Small intestine (tissue), 7 donors: Measurements from ENCODE around the gene NANOS3. TPM values are rescaled to one million over a fixed set of nuclear protein-coding genes. Genes with fewer than 3 reads are reported as not detected.
"Not testable (repeated sequence)": the region's sequence is repeated elsewhere in the genome, so short reads cannot be mapped to it uniquely, and the experiment has no call there.

Experiments
- DNase-seq, 2 donors: peaks; one replicate each; pipeline versions ENCODE4 v3.0.0 to v3.0.0-alpha.2; 2013
- FAIRE-seq: peaks from 2 replicates; lab custom pipeline; 2012; peaks lifted over from hg19 to GRCh38; lab: Jason Lieb, UNC
- H3K27ac ChIP-seq, 3 donors: one replicate each; pipeline ENCODE4 v1.5.1; 2013; ENCODE audit warnings: low read length in 2 of 3, mild to moderate bottlenecking in 2 of 3, control low read depth in 1 of 3, inconsistent platforms in 1 of 3, low read depth in 1 of 3, moderate library complexity in 1 of 3
- H3K27me3 ChIP-seq, 3 donors: one replicate each; pipeline ENCODE4 v1.6.1; 2013; ENCODE audit warnings: low read length in 3 of 3, inconsistent platforms in 1 of 3; ENCODE audit not compliant: control insufficient read depth in 3 of 3, insufficient read depth in 3 of 3
- H3K36me3 ChIP-seq, 3 donors: one replicate each; pipeline ENCODE4 v1.6.1; 2013; ENCODE audit warnings: low read length in 3 of 3, inconsistent platforms in 1 of 3, low read depth in 1 of 3, mild to moderate bottlenecking in 1 of 3, moderate library complexity in 1 of 3; ENCODE audit not compliant: control insufficient read depth in 3 of 3, insufficient read depth in 2 of 3
- H3K4me1 ChIP-seq, 3 donors: one replicate each; pipeline ENCODE4 v1.6.1; 2013; ENCODE audit warnings: low read length in 2 of 3, inconsistent platforms in 1 of 3, low read depth in 1 of 3, mild to moderate bottlenecking in 1 of 3, moderate library complexity in 1 of 3; ENCODE audit not compliant: control insufficient read depth in 3 of 3, insufficient read depth in 2 of 3
- H3K4me3 ChIP-seq, 3 donors: one replicate each; pipeline ENCODE4 v1.5.1; 2013; ENCODE audit warnings: low read length in 3 of 3, control low read depth in 1 of 3, inconsistent platforms in 1 of 3, low read depth in 1 of 3, mild to moderate bottlenecking in 1 of 3, moderate library complexity in 1 of 3
- H3K9me3 ChIP-seq, 2 donors: one replicate each; pipeline ENCODE4 v1.6.1; 2013; ENCODE audit warnings: low read depth in 1 of 2, low read length in 1 of 2; ENCODE audit not compliant: control insufficient read depth in 2 of 2, insufficient read depth in 1 of 2
- WGBS, 3 donors: extraction: QIAGEN DNeasy Blood & Tissue Kit; methylation state at CpG; one replicate each; pipeline ENCODE4 v1.1.7; 2013; 5-methylcytosine and 5-hydroxymethylcytosine counted together
- polyA plus RNA-seq, 4 donors: library from polyadenylated mRNA; stranded (reverse) in 3 of 4; unstranded in 1 of 4; fragments of 200-250 nt in 3 of 4; fragments of 120-200 nt in 1 of 4; gene quantifications; one replicate each; pipeline versions ENCODE4 v1.2.1 to v1.2.3, GENCODE V29; 2013
- donor health status: healthy with polysubstance abuse.
- donor health status: control.
- donor health status: control.
- donor health status: Bipolar disorder and iron deficiency.
- donor health status: healthy.

The NANOS3 gene
- polyA plus RNA-seq, 4 donors: 0.45 to 1.0 TPM; not detected in 2

GRCh38 chr19:13920940-13921747, 44.2 kb downstream of the NANOS3 start:
- Histone ChIP-seq H3K27me3 (no peaks in the 10 kb centered on the region), H3K4me1 (no peaks in the 10 kb centered on the region), H3K4me3 (no peak overlapping the region), H3K36me3 (peaks cover 8 to 86% (median 34%) of the 10 kb centered on the region in 3 donors), H3K9me3 (peaks cover 0 to 11% of the 10 kb centered on the region in 2 donors), H3K27ac (peak overlapping the region in 1 of 3 donors; percentile 12)
- FAIRE-seq: no peak
- peak in 1 of 2 donors; percentile 62 for DNase-seq
- WGBS, 3 donors: 86 to 91% (median 88%) methylated on average over 2 of the region's 2 CpGs

GRCh38 chr19:13922118-13922517, 45.2 kb downstream of the NANOS3 start:
- H3K9me3 ChIP-seq: peaks cover 0 to 11% of the 10 kb centered on the region in 2 donors
- H3K4me3 ChIP-seq, H3K27ac ChIP-seq, DNase-seq, H3K27me3 ChIP-seq, FAIRE-seq, H3K4me1 ChIP-seq: not testable (repeated sequence)
- peaks cover 12 to 92% (median 38%) of the 10 kb centered on the region in 3 donors for H3K36me3 ChIP-seq
- WGBS, 3 donors: 94 to 97% (median 96%) methylated on average over 6 of the region's 6 CpGs

- Histone ChIP-seq H3K27me3 (no peaks in the 10 kb centered on the region), H3K27ac (no peak overlapping the region), H3K9me3 (peaks cover 0 to 11% of the 10 kb centered on the region in 2 donors), H3K4me1 (no peaks in the 10 kb centered on the region), H3K4me3 (no peak overlapping the region), H3K36me3 (peaks cover 16 to 90% (median 39%) of the 10 kb centered on the region in 3 donors)
- no peak for DNase-seq
- WGBS, 3 donors: 94 to 97% (median 95%) methylated on average over 28 of the region's 28 CpGs
- FAIRE-seq: no peak
Observed at GRCh38 chr19:13923194-13923987, 46.5 kb downstream of the NANOS3 start.

- Histone ChIP-seq H3K4me3 (no peak overlapping the region), H3K36me3 (peaks cover 18 to 83% (median 26%) of the 10 kb centered on the region in 3 donors), H3K27ac (no peak overlapping the region), H3K9me3 (peaks cover 0 to 4% of the 10 kb centered on the region in 2 donors), H3K27me3 (no peaks in the 10 kb centered on the region), H3K4me1 (no peaks in the 10 kb centered on the region)
- 82 to 92% (median 86%) methylated on average over 4 of the region's 4 CpGs for WGBS, 3 donors
- DNase-seq (no peak), FAIRE-seq (no peak)
Observed at GRCh38 chr19:13926010-13926409, 49.1 kb downstream of the NANOS3 start.

GRCh38 chr19:13926715-13927114, 49.8 kb downstream of the NANOS3 start:
- Histone ChIP-seq H3K9me3 (no peaks in the 10 kb centered on the region), H3K36me3 (peaks cover 16 to 83% (median 27%) of the 10 kb centered on the region in 3 donors), H3K4me1 (no peaks in the 10 kb centered on the region), H3K27ac (no peak overlapping the region), H3K27me3 (no peaks in the 10 kb centered on the region), H3K4me3 (no peak overlapping the region)
- WGBS, 3 donors: 66 to 84% (median 83%) methylated on average over 8 of the region's 8 CpGs
- no peak for FAIRE-seq
- DNase-seq: no peak

GRCh38 chr19:13929340-13929739, 52.4 kb downstream of the NANOS3 start:
- 89 to 93% (median 91%) methylated on average over 12 of the region's 12 CpGs for WGBS, 3 donors
- Histone ChIP-seq H3K27ac (no peak overlapping the region), H3K9me3 (no peaks in the 10 kb centered on the region), H3K36me3 (peaks cover 16 to 65% (median 19%) of the 10 kb centered on the region in 3 donors), H3K4me3 (no peak overlapping the region), H3K4me1 (no peaks in the 10 kb centered on the region), H3K27me3 (no peaks in the 10 kb centered on the region)
- FAIRE-seq (no peak), DNase-seq (no peak)

GRCh38 chr19:13929956-13930355, 53.0 kb downstream of the NANOS3 start:
- FAIRE-seq: no peak
- no peak for DNase-seq
- no peak overlapping the region for H3K4me3 ChIP-seq
- H3K27ac ChIP-seq: no peak overlapping the region
- no peaks in the 10 kb centered on the region for H3K27me3 ChIP-seq
- no peaks in the 10 kb centered on the region for H3K9me3 ChIP-seq
- H3K4me1 ChIP-seq: no peaks in the 10 kb centered on the region
- H3K36me3 ChIP-seq: peaks cover 16 to 59% (median 19%) of the 10 kb centered on the region in 3 donors
- 81 to 91% (median 87%) methylated on average over 17 of the region's 17 CpGs for WGBS, 3 donors
